Lower lobe of right lung (tissue), 2 donors: Measurements from ENCODE around the gene RASAL2. TPM values are rescaled to one million over a fixed set of nuclear protein-coding genes. Genes with fewer than 3 reads are reported as not detected.
"Not testable (repeated sequence)": the region's sequence is repeated elsewhere in the genome, so short reads cannot be mapped to it uniquely, and the experiment has no call there.

ENCODE experiments used
- ATAC-seq, 2 donors: fragments of 200-7000 bp; cut with Tn5 transposase; one replicate each; pipeline ENCODE4 v1.9.1; 2020 to 2022; ENCODE audit warnings: mild to moderate bottlenecking in 2 of 2, moderate library complexity in 2 of 2
- DNase-seq: peaks from one replicate; pipeline ENCODE4 v3.0.0-alpha.2; 2020
- H3K27ac ChIP-seq: fragments of 200-600 bp; one replicate; pipeline ENCODE4 v1.8.0; 2022
- H3K27me3 ChIP-seq: fragments of 200-600 bp; one replicate; pipeline ENCODE4 v1.8.0; 2022; ENCODE audit warnings: low read depth
- H3K36me3 ChIP-seq: fragments of 200-600 bp; one replicate; pipeline ENCODE4 v1.8.0; 2022; ENCODE audit warnings: mild to moderate bottlenecking
- H3K4me1 ChIP-seq: fragments of 200-600 bp; one replicate; pipeline ENCODE4 v1.8.0; 2022
- H3K4me3 ChIP-seq: fragments of 200-600 bp; one replicate; pipeline ENCODE4 v1.8.0; 2022; ENCODE audit warnings: mild to moderate bottlenecking
- H3K9me3 ChIP-seq: fragments of 200-600 bp; one replicate; pipeline ENCODE4 v1.8.0; 2022
- CTCF ChIP-seq: fragments of 200-600 bp; IDR thresholded peaks from one replicate; pipeline ENCODE4 v1.8.0; 2022; ENCODE audit warnings: antibody characterized with exemption, mild to moderate bottlenecking
- intact Hi-C: fragments of 100-400 bp; cut with DNase I; formaldehyde crosslinking; loops from one replicate; pipeline ENCODE4 v1.11.0; 2022
- total RNA-seq: library from RNA; stranded (reverse); fragmentation: NEBNext Ultra II Directional; extraction: Animal tissue kit (Norgen Biotek cat#: 25700); gene quantifications from one replicate; pipeline ENCODE4 v1.2.1, GENCODE V29; 2021
- donor health status: DM: no; HTN: yes; CAD: no; lungs with severe emphysema.

RASAL2 gene
- total RNA-seq, 1 donor from 2014 or later = 48.3 TPM

GRCh38 chr1:178188306-178188705, 94.4 kb downstream of the RASAL2 start:
- intact Hi-C loops = no loop called here
- peak overlapping the region; percentile 28 for H3K27ac ChIP-seq
- H3K27me3 ChIP-seq = no peaks in the 10 kb centered on the region
- DNase-seq = no peak
- H3K36me3 ChIP-seq = no peaks in the 10 kb centered on the region
- peaks cover 31% of the 10 kb centered on the region for H3K4me1 ChIP-seq
- no peaks in the 10 kb centered on the region for H3K9me3 ChIP-seq
- TF ChIP-seq CTCF = no peak
- ATAC-seq = no peak
- H3K4me3 ChIP-seq = peak overlapping the region; percentile 17

GRCh38 chr1:178189814-178190213, 95.9 kb downstream of the RASAL2 start:
- peak; percentile 42 for TF ChIP-seq CTCF
- Histone ChIP-seq H3K9me3 (no peaks in the 10 kb centered on the region), H3K4me1 (peaks cover 31% of the 10 kb centered on the region), H3K36me3 (no peaks in the 10 kb centered on the region), H3K27ac (no peak overlapping the region), H3K27me3 (no peaks in the 10 kb centered on the region), H3K4me3 (no peak overlapping the region)
- ATAC-seq (peak; percentile 44 to 49), DNase-seq (no peak)
- intact Hi-C loops = no loop called here

- no peak for ATAC-seq
- H3K27ac ChIP-seq = no peak overlapping the region
- no peak for DNase-seq
- intact Hi-C loops = no loop called here
- H3K9me3 ChIP-seq = no peaks in the 10 kb centered on the region
- no peak overlapping the region for H3K4me3 ChIP-seq
- H3K36me3 ChIP-seq = no peaks in the 10 kb centered on the region
- peaks cover 34% of the 10 kb centered on the region for H3K4me1 ChIP-seq
- no peaks in the 10 kb centered on the region for H3K27me3 ChIP-seq
- no peak for TF ChIP-seq CTCF
Measured at GRCh38 chr1:178190881-178191280, 97.0 kb downstream of the RASAL2 start.

- no peak for TF ChIP-seq CTCF
- Histone ChIP-seq H3K36me3 (no peaks in the 10 kb centered on the region), H3K4me1 (peaks cover 34% of the 10 kb centered on the region), H3K9me3 (no peaks in the 10 kb centered on the region), H3K27ac (peak overlapping the region; percentile 3), H3K27me3 (no peaks in the 10 kb centered on the region), H3K4me3 (no peak overlapping the region)
- intact Hi-C loops = no loop called here
- ATAC-seq (peak; percentile 79 to 92), DNase-seq (no peak)
Measured at GRCh38 chr1:178192686-178193085, 98.8 kb downstream of the RASAL2 start.

- Histone ChIP-seq H3K27ac (no peak overlapping the region), H3K36me3 (no peaks in the 10 kb centered on the region), H3K4me3 (no peak overlapping the region), H3K4me1 (peaks cover 12% of the 10 kb centered on the region), H3K27me3 (no peaks in the 10 kb centered on the region), H3K9me3 (no peaks in the 10 kb centered on the region)
- intact Hi-C loops = no loop called here
- no peak for DNase-seq
- ATAC-seq = no peak
- no peak for TF ChIP-seq CTCF
Measured at GRCh38 chr1:178196631-178197030, 102.7 kb downstream of the RASAL2 start.

- H3K36me3 ChIP-seq, H3K9me3 ChIP-seq, ATAC-seq, intact Hi-C loops, H3K4me1 ChIP-seq, H3K4me3 ChIP-seq, DNase-seq, H3K27me3 ChIP-seq, H3K27ac ChIP-seq: not testable (repeated sequence)
Measured at GRCh38 chr1:178202095-178202494, 108.2 kb downstream of the RASAL2 start.

GRCh38 chr1:178202546-178202945, 108.6 kb downstream of the RASAL2 start:
- H3K27me3 ChIP-seq, DNase-seq, H3K27ac ChIP-seq, H3K4me1 ChIP-seq, H3K9me3 ChIP-seq, H3K36me3 ChIP-seq, intact Hi-C loops, ATAC-seq, H3K4me3 ChIP-seq: not testable (repeated sequence)

GRCh38 chr1:178208269-178208856, 114.5 kb downstream of the RASAL2 start:
- H3K27ac ChIP-seq, DNase-seq, H3K27me3 ChIP-seq, H3K4me1 ChIP-seq, intact Hi-C loops, H3K4me3 ChIP-seq, ATAC-seq, H3K36me3 ChIP-seq: not testable (repeated sequence)
- H3K9me3 ChIP-seq = peaks cover 28% of the 10 kb centered on the region
